Gastroesophageal sphincter (tissue), 4 donors: ENCODE measurements around the gene PSMD3. TPM values are rescaled to one million over a fixed set of nuclear protein-coding genes. Genes with fewer than 3 reads are reported as not detected.

Source experiments
- ATAC-seq: fragments of 150-250 bp; one replicate; pipeline ENCODE4 v1.9.1; 2016; ENCODE audit warnings: mild to moderate bottlenecking, moderate library complexity
- H3K27ac ChIP-seq, 4 donors: fragments of 200-600 bp; sonication (generic) in 3 of 4; 1 replicate in 3 of 4; 2 replicates in 1 of 4; pipeline ENCODE4 v1.5.1; 2016 to 2019
- H3K27me3 ChIP-seq: fragments of 200-600 bp; sonication (generic); one replicate; pipeline ENCODE4 v1.5.1; 2019
- H3K36me3 ChIP-seq, 2 donors: fragments of 200-600 bp; sonication (generic); one replicate each; pipeline ENCODE4 v1.5.1; 2019; ENCODE audit warnings: control low read depth in 1 of 2
- H3K4me1 ChIP-seq, 3 donors: fragments of 200-600 bp; sonication (generic); 1 replicate in 2 of 3; 2 replicates in 1 of 3; pipeline ENCODE4 v1.5.1; 2016 to 2019; ENCODE audit warnings: control low read depth in 2 of 3
- H3K4me3 ChIP-seq, 2 donors: fragments of 200-600 bp; sonication (generic); one replicate each; pipeline ENCODE4 v1.5.1; 2019; ENCODE audit warnings: mild to moderate bottlenecking in 1 of 2, moderate library complexity in 1 of 2
- H3K9me3 ChIP-seq, 3 donors: fragments of 200-600 bp; sonication (generic); one replicate each; pipeline ENCODE4 v1.5.1; 2017 to 2019; ENCODE audit warnings: control low read depth in 2 of 3
- CTCF ChIP-seq, 4 experiments: fragments of 200-600 bp in 2 of 4; fragments of 450-650 bp in 2 of 4; sonication (generic) in 1 of 4; IDR thresholded peaks; one replicate each; pipeline ENCODE4 v1.5.1; 2017 to 2019; ENCODE audit warnings: antibody characterized with exemption in 4 of 4, mild to moderate bottlenecking in 2 of 4, moderate library complexity in 2 of 4
- EP300 ChIP-seq: sonication (generic); formaldehyde crosslinking; IDR thresholded peaks from one replicate; pipeline ENCODE4 v1.6.1; 2017; ENCODE audit warnings: antibody characterized with exemption, mild to moderate bottlenecking
- POLR2A ChIP-seq, 2 donors: fragments of 450-650 bp; IDR thresholded peaks; one replicate each; pipeline ENCODE4 v1.6.1; 2017; ENCODE audit warnings: antibody characterized with exemption in 2 of 2, mild to moderate bottlenecking in 2 of 2, moderate library complexity in 1 of 2
- POLR2AphosphoS5 ChIP-seq: sonication (generic); formaldehyde crosslinking; IDR thresholded peaks from one replicate; pipeline ENCODE4 v1.6.1; 2017; ENCODE audit warnings: antibody characterized with exemption
- WGBS, 2 donors: methylation state at CpG; one replicate each; pipeline ENCODE4 v1.1.5; 2018; ENCODE audit warnings: low coverage in 1 of 2; 5-methylcytosine and 5-hydroxymethylcytosine counted together
- total RNA-seq, 4 donors: library from RNA; depleted of rRNA; stranded (reverse); fragments of >200 nt; gene quantifications; one replicate each; pipeline ENCODE4 v1.1.0, GENCODE V29; 2016

PSMD3 gene
- total RNA-seq, 4 donors from 2014 or later: 65.1 to 105 (median 78.8) TPM

- no peak for TF ChIP-seq POLR2AphosphoS5
- no peak for TF ChIP-seq POLR2A (IDR thresholded peaks at IDR 0.05)
- no peak for TF ChIP-seq CTCF (IDR thresholded peaks at IDR 0.05)
- 51 to 66% methylated on average over 4 to 12 of the region's 20 CpGs for WGBS, 2 donors
- ATAC-seq: no peak
- peaks cover 0 to 63% (median 28%) of the 10 kb centered on the region in 3 donors for H3K4me1 ChIP-seq
- H3K36me3 ChIP-seq: peaks cover 0 to 11% of the 10 kb centered on the region in 2 donors
- H3K27me3 ChIP-seq: no peaks in the 10 kb centered on the region
- H3K4me3 ChIP-seq: no peak within 1 kb of the TSS
- H3K27ac ChIP-seq: peak within 1 kb of the TSS in 3 of 4 donors; percentile 57 to 74 (median 66)
- H3K9me3 ChIP-seq: no peaks in the 10 kb centered on the region
Measured at GRCh38 chr17:40015005-40015997, 34.7 kb downstream of the PSMD3 start, which contains the start of gene CSF3. TSS of gene CSF3 (plus strand) at chr17:40015440. CDS start at chr17:40015475, 35 bp downstream.

- H3K27ac ChIP-seq: peak overlapping the region in 2 of 4 donors; percentile 66 to 74
- TF ChIP-seq CTCF (IDR thresholded peaks at IDR 0.05) (no peak), EP300 (no peak), POLR2A (IDR thresholded peaks at IDR 0.05) (no peak), POLR2AphosphoS5 (no peak)
- peaks cover 0 to 19% of the 10 kb centered on the region in 2 donors for H3K36me3 ChIP-seq
- H3K4me3 ChIP-seq: no peak overlapping the region
- no peaks in the 10 kb centered on the region for H3K27me3 ChIP-seq
- H3K4me1 ChIP-seq: peaks cover 0 to 72% (median 32%) of the 10 kb centered on the region in 3 donors
- ATAC-seq: no peak
- no peaks in the 10 kb centered on the region for H3K9me3 ChIP-seq
- WGBS, 2 donors: 76 to 77% methylated on average over 6 to 13 of the region's 26 CpGs
Measured at GRCh38 chr17:40015998-40016985, 35.7 kb downstream of the PSMD3 start.

- Histone ChIP-seq H3K4me1 (peaks cover 0 to 85% (median 42%) of the 10 kb centered on the region in 3 donors), H3K9me3 (no peaks in the 10 kb centered on the region), H3K27ac (peak overlapping the region in 3 of 4 donors; percentile 74 to 77 (median 76)), H3K36me3 (peaks cover 0 to 32% of the 10 kb centered on the region in 2 donors), H3K4me3 (no peak overlapping the region), H3K27me3 (no peaks in the 10 kb centered on the region)
- no peak for ATAC-seq
- WGBS, 2 donors: 21 to 40% methylated on average over 6 of the region's 15 CpGs
- no peak for TF ChIP-seq POLR2A (IDR thresholded peaks at IDR 0.05)
- TF ChIP-seq POLR2AphosphoS5: no peak
- TF ChIP-seq CTCF (IDR thresholded peaks at IDR 0.05): no peak
- no peak for TF ChIP-seq EP300
Measured at GRCh38 chr17:40017422-40018080, 36.9 kb downstream of the PSMD3 start.
